ENCODE data around the gene IRF6.

- TF ChIP-seq, protein P1, sequence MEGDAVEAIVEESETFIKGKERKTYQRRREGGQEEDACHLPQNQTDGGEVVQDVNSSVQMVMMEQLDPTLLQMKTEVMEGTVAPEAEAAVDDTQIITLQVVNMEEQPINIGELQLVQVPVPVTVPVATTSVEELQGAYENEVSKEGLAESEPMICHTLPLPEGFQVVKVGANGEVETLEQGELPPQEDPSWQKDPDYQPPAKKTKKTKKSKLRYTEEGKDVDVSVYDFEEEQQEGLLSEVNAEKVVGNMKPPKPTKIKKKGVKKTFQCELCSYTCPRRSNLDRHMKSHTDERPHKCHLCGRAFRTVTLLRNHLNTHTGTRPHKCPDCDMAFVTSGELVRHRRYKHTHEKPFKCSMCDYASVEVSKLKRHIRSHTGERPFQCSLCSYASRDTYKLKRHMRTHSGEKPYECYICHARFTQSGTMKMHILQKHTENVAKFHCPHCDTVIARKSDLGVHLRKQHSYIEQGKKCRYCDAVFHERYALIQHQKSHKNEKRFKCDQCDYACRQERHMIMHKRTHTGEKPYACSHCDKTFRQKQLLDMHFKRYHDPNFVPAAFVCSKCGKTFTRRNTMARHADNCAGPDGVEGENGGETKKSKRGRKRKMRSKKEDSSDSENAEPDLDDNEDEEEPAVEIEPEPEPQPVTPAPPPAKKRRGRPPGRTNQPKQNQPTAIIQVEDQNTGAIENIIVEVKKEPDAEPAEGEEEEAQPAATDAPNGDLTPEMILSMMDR (IDR thresholded peaks at IDR 0.05) = no peak
- no peak for TF ChIP-seq POLR2A (IDR thresholded peaks at IDR 0.05)
Measured at GRCh38 chr1:209815931-209816341, 10.0 kb upstream of the IRF6 start.
